SK-N-MC (cell line): Measurements from ENCODE around the gene MOB3B.
"Not testable (repeated sequence)": the region's sequence is repeated elsewhere in the genome, so short reads cannot be mapped to it uniquely, and the experiment has no call there.

Experiments
- DNase-seq: peaks from one replicate; pipeline ENCODE4 v3.0.0-alpha.2; 2011; ENCODE audit warnings: low read depth, low spot score
- H3K27ac ChIP-seq: fragments of 200-600 bp; sonication (generic); 2 replicates; pipeline ENCODE4 v1.5.1; 2016; ENCODE audit warnings: mixed run types
- H3K36me3 ChIP-seq: fragments of 200-600 bp; sonication (generic); 2 replicates; pipeline ENCODE4 v1.6.1; 2017; ENCODE audit warnings: antibody characterized with exemption, low read length, mixed read lengths; ENCODE audit not compliant: insufficient read depth
- H3K4me3 ChIP-seq: fragments of 200-600 bp; sonication (generic); 2 replicates; pipeline ENCODE4 v1.5.1; 2016
- H3K9ac ChIP-seq: fragments of 200-600 bp; sonication (generic); 2 replicates; pipeline ENCODE4 v1.8.0; 2017; ENCODE audit warnings: mixed run types, mixed read lengths; ENCODE audit not compliant: insufficient read length
- H3K9me3 ChIP-seq: fragments of 200-600 bp; sonication (generic); 2 replicates; pipeline ENCODE4 v1.6.1; 2017; ENCODE audit warnings: low read depth, mild to moderate bottlenecking, antibody characterized with exemption, low read length, moderate library complexity, mixed read lengths
- EZH2 ChIP-seq: fragments of 200-600 bp; sonication (generic); IDR thresholded peaks from one replicate; pipeline ENCODE4 v1.6.1; 2017; ENCODE audit warnings: antibody characterized with exemption
- FOXP2 ChIP-seq: optimal IDR thresholded peaks from 2 replicates; pipeline ENCODE3; 2011; ENCODE audit warnings: mild to moderate bottlenecking, moderate library complexity; ENCODE audit not compliant: insufficient read depth; ENCODE audit errors: extremely low read length, control extremely low read depth
- POLR2AphosphoS5 ChIP-seq: IDR thresholded peaks from 2 replicates; pipeline ENCODE4 v1.6.1; 2012; ENCODE audit warnings: mild to moderate bottlenecking, low read depth, low read length, borderline replicate concordance

Gene MOB3B

DNA sequence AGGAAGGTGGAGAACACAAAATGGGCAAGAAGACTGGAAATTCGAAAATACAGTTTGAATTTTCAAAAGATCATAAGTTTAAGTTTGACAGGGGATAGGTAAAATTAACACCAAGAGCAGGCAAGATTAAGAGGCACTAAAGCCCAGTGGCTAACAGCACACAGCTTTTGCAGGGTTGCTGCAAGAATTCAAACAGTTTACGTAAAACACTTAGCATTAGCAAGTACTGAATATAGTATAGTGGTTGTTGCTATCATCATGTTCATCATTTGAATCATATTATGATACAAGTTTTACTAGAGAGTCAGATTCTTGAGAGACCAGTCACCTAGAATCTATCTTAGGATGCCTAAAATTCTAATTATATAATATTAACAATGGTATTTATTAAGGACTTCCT is 66.8 kb downstream of the MOB3B start:
- Histone ChIP-seq H3K36me3 (no peaks in the 10 kb centered on the region), H3K4me3 (no peak overlapping the region), H3K27ac (no peak overlapping the region), H3K9me3 (no peaks in the 10 kb centered on the region), H3K9ac (no peak overlapping the region)
- no peak for TF ChIP-seq POLR2AphosphoS5
- TF ChIP-seq FOXP2 = no peak
- no peak for TF ChIP-seq EZH2
- no peak for DNase-seq

DNA sequence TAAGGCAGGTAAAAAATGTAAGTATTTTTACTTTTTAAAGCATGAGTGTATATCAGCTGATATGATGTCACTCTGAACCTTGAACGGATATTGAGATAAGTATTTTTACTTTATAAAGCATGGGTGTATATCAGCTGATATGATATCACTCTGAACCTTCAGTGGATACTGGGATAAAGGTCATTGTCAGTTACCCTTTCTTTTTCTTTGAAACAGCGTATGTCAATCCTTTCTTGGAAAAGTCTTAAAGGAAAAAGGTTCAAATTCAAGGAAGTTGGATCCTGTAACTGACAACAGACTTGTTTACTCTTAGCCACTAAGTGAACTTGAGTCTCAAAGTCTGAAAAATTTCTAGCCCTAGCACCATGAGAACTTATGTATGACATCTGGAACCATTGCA is 67.2 kb downstream of the MOB3B start:
- DNase-seq = no peak

DNA sequence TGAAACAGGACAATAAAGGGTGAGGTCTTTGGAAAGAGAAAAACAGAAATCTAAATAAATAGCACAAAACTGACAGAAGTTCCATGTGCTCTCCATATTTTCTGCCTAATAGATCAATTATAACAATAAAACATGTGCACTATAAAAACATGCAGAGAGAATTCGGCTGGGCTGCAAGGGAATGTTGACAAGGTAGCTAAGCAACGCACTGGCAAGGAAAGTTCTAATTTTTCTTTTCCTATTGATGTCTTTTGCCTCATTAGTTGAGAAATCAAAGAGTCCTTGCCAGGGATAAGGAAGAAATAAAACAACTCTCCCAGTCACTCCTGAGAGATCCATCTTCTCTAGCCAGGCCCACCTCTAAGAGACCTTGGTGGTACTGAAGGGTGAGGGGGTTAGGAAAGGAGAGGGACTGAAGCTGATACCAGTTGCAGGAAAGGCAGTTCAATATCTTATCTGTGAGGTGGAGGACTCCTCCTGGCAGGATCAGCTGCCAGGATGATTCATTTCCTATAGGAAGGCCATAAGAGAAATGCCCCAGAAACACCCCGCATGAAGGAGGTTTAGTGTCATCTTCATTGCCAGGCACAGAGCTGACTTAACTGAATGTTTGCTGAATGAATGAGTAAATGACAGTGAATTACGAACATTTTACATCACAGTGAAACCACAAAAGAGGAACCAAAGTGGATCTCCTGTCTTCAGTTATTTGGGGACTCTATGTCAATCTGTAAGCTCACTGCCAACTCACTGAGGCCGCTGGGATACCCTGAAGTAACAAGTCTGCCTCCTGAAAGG is 69.2 kb downstream of the MOB3B start:
- Histone ChIP-seq H3K9me3 (no peaks in the 10 kb centered on the region), H3K4me3 (no peak overlapping the region), H3K36me3 (no peaks in the 10 kb centered on the region), H3K27ac (no peak overlapping the region), H3K9ac (no peak overlapping the region)
- no peak for DNase-seq
- TF ChIP-seq FOXP2 = no peak
- TF ChIP-seq EZH2 = no peak
- no peak for TF ChIP-seq POLR2AphosphoS5

More for the DNA sequence above, 67.2 kb downstream of the MOB3B start:
- no peaks in the 10 kb centered on the region for H3K9me3 ChIP-seq
- H3K36me3 ChIP-seq = no peaks in the 10 kb centered on the region
- H3K27ac ChIP-seq = no peak overlapping the region
- TF ChIP-seq EZH2 (no peak), FOXP2 (no peak), POLR2AphosphoS5 (no peak)
- H3K9ac ChIP-seq = no peak overlapping the region
- H3K4me3 ChIP-seq = no peak overlapping the region

DNA sequence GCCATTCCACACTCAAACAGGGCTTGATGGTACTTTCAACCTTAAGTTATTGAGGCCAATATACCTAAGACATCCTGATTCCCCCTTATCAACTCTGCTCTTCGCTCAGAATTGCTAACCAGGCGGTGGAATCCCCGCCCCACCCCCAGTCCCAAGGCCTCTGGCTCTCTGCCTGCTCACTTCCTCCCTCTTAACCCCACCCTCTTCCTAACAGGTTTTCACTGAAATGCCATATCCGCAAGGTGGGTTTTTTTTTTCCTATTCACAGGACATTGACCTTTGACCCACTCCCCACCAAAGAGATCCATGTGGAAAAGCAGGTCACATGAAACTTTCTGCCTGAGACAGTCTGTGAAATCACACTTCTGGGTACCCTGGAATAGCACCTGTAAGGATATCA is 72.2 kb downstream of the MOB3B start:
- Histone ChIP-seq H3K27ac (no peak overlapping the region), H3K36me3 (no peaks in the 10 kb centered on the region), H3K4me3 (no peak overlapping the region), H3K9ac (no peak overlapping the region), H3K9me3 (no peaks in the 10 kb centered on the region)
- TF ChIP-seq FOXP2 = no peak
- TF ChIP-seq POLR2AphosphoS5 = no peak
- TF ChIP-seq EZH2 = no peak
- DNase-seq = no peak

DNA sequence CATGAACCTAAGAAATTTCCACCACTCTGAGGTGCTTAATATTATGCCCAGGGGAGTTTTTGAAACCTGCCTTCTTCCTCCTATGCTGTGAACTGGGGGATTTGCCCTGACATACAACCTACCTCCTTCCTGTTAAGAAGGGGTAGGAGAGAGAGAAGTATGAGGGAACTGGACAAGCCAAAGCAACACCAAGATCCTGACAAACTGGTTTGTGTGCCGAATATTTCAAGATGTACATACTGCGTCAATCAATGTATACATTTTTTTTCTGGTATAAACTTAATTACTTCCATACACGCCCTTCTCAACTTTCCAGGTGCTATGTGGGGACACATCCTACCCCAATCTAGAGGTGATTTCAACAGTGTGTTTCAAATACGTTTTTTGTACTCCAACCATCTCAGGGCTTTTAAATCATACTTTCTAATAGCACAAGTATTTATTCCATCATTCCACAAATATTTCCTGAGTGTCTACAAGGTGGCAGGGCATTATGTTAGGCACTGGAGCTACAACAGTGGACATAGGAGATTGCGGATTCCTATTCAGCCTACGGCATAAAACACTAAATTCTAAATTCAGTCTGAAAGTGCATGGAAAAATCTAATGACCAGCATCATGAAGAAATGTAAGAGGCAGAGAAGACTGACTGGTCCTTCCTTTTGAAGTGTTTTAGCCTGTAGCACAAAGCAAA is 75.6 kb downstream of the MOB3B start:
- Histone ChIP-seq H3K4me3 (no peak overlapping the region), H3K36me3 (no peaks in the 10 kb centered on the region), H3K9ac (no peak overlapping the region), H3K27ac (no peak overlapping the region), H3K9me3 (no peaks in the 10 kb centered on the region)
- no peak for DNase-seq
- TF ChIP-seq EZH2 (no peak), FOXP2 (no peak), POLR2AphosphoS5 (no peak)

DNA sequence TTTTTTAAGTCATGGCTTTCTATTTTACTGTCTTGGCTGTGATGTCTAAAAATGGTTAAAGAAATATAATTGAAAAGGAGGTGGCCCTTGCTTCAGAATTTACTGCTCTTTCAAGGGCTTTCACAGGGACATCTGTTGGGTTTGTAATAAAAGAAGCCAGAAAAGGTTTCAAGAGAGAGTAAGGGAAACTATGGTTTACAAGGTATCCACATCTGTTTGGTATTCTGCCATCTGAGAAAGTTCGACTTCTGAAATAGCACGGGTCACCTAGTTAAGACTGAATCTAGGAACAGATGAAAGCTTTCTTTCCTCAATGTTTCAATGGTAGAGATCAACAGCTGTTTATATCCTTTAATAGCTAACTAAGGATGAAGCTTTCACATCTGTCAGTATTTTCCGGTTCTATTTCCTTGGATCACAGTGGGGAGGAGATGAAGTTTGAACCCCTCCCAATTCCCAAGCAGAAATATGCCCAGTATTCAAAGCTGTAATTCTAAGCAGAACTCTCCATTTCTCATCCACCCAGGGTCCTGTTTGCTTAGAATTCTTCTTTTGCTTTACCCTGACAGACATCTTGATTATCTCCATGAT is 78.3 kb downstream of the MOB3B start:
- 0 out of 2 replicates have a peak overlapping the region, but pooled peaks have one; percentile 4 for H3K27ac ChIP-seq
- no peak overlapping the region for H3K9ac ChIP-seq
- DNase-seq = no peak
- TF ChIP-seq FOXP2 (no peak), EZH2 (no peak), POLR2AphosphoS5 (no peak)
- H3K36me3 ChIP-seq = no peaks in the 10 kb centered on the region
- H3K4me3 ChIP-seq = no peak overlapping the region
- no peaks in the 10 kb centered on the region for H3K9me3 ChIP-seq

DNA sequence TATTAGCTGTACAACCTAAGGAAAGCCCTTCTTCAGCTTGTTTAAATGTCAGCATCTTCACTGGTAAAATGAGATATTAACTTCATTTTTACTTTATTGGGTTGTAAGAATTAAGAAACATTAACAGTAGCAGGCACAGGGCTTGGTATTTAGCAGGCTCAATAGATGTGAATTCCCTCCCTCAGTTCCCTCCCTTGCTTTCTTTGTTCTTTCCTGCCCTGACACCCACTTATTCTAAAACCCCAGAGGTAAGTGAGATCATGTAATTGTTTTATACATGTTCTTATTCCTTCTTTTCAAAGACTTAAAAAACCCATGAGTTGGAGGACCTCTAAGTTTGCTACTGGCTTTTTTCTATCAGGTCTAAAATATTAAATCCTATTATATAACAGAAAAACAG is 78.9 kb downstream of the MOB3B start:
- no peak for DNase-seq
- no peak overlapping the region for H3K9ac ChIP-seq
- H3K4me3 ChIP-seq = no peak overlapping the region
- H3K27ac ChIP-seq = 0 out of 2 replicates have a peak overlapping the region, but pooled peaks have one; percentile 4
- no peaks in the 10 kb centered on the region for H3K9me3 ChIP-seq
- no peaks in the 10 kb centered on the region for H3K36me3 ChIP-seq
- TF ChIP-seq FOXP2 (no peak), POLR2AphosphoS5 (no peak), EZH2 (no peak)

DNA sequence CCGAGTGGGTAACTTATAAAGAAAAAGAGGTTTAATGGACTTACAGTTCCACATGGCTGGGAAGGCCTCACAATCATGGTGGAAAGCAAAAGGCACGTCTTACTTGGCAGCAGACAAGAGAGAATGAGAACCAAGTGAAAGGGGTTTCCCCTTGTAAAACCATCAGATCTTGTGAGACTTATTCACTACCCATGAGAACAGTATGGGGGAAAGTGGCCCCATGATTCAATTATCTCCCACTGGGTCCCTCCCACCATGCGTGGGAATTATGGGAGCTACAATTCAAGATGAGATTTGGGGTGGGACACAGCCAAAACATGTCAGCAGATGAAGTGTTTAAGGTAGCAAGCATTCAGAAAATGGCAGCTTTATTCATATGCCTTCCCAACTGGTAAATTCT is 81.3 kb downstream of the MOB3B start:
- H3K27ac ChIP-seq, DNase-seq, H3K9me3 ChIP-seq, H3K9ac ChIP-seq, H3K36me3 ChIP-seq, H3K4me3 ChIP-seq: not testable (repeated sequence)
